ENCODE results near the gene ENDOG. TPM values are rescaled to one million over a fixed set of nuclear protein-coding genes. Genes with fewer than 3 reads are reported as not detected.
"Not testable (repeated sequence)": the region's sequence is repeated elsewhere in the genome, so short reads cannot be mapped to it uniquely, and the experiment has no call there.

Gene ENDOG
- total RNA-seq, 1 donor from 2014 or later, result 26.6 TPM

DNA sequence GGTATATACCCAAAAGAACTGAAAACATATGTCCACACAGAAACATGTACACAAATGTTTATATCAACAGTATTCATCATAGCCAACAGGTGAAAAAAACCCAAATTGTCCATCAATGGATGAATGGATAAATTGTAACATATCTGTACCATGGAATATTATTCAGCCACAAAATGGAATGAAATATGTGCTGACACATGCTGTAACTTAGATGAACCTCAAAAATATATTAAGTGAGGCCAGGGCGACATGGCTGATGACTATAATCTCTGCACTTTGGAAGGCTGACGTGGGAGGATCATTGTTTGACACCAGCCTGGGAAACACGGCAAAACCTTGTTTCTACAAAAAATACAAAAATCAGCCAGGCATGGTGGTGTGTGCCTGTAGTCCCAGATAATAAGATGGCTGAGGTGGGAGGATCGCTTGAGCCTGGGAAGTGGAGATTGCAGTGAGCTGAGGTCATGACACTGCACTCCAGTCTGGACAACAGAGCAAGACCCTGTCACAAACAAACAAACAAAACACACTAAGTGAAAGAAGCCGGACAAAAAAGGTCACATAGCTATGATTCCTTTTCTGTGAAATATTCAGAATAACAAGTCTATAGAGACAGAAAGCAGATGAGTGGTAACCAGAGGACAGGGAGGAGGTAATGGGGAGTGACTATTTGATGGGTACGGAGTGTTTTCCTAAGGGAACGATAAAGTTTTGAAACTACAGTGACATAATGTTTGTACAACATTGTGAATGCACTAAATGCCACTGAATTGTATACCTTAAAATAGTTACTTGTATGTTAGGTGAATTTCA is 52.0 kb downstream of the ENDOG start:
- no peak for ATAC-seq

DNA sequence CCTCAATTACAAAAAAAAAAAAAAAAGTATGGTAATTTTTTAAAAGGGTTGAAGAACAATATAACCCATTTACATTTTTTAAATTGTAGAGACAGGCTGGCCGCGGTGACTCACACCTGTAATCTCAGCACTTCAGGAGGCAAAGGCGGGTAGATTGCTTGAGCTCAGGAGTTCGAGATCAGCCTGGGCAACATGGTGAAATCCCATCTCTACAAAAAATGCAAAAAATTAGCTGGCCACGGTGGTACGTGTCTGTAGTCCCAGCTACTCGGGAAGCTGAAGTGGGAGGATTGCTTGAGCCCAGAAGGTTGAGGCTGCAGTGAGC is 52.6 kb downstream of the ENDOG start:
- not testable (repeated sequence) for ATAC-seq

Other genes starting within 250 kb of the ENDOG start
- gene DYNC2I2, start 161.7 kb upstream of the ENDOG start, total RNA-seq, result 37.0 TPM
- gene SET, start 129.3 kb upstream of the ENDOG start, total RNA-seq, result 267 TPM
- gene PKN3, start 116.0 kb upstream of the ENDOG start, total RNA-seq, result 2.5 TPM
- gene ZDHHC12, start 94.4 kb upstream of the ENDOG start, total RNA-seq, result 54.4 TPM
- 23.2 TPM for gene ZER1, start 46.6 kb upstream of the ENDOG start, total RNA-seq
- 15.5 TPM for gene TBC1D13, start 31.2 kb upstream of the ENDOG start, total RNA-seq
- 42.6 TPM for gene SPOUT1, start 11.3 kb downstream of the ENDOG start, total RNA-seq
- gene KYAT1, start 63.5 kb downstream of the ENDOG start, total RNA-seq, result 3.7 TPM
- gene LRRC8A, start 63.6 kb downstream of the ENDOG start, total RNA-seq, result 75.8 TPM
- 12.4 TPM for gene PHYHD1, start 102.5 kb downstream of the ENDOG start, total RNA-seq
- gene DOLK, start 129.1 kb downstream of the ENDOG start, total RNA-seq, result 9.2 TPM
- 43.5 TPM for gene NUP188, start 129.2 kb downstream of the ENDOG start, total RNA-seq
- 101 TPM for gene SH3GLB2, start 209.8 kb downstream of the ENDOG start, total RNA-seq
- gene MIGA2, start 218.1 kb downstream of the ENDOG start, total RNA-seq, result 21.2 TPM

Data from esophagus mucosa (tissue), 1 donor.